RPMI8226 (cell line): ENCODE data around the gene NUBP2.

Experiments
- DNase-seq: peaks from one replicate; pipeline ENCODE4 v3.0.0-alpha.2; 2015

NUBP2 gene

DNA sequence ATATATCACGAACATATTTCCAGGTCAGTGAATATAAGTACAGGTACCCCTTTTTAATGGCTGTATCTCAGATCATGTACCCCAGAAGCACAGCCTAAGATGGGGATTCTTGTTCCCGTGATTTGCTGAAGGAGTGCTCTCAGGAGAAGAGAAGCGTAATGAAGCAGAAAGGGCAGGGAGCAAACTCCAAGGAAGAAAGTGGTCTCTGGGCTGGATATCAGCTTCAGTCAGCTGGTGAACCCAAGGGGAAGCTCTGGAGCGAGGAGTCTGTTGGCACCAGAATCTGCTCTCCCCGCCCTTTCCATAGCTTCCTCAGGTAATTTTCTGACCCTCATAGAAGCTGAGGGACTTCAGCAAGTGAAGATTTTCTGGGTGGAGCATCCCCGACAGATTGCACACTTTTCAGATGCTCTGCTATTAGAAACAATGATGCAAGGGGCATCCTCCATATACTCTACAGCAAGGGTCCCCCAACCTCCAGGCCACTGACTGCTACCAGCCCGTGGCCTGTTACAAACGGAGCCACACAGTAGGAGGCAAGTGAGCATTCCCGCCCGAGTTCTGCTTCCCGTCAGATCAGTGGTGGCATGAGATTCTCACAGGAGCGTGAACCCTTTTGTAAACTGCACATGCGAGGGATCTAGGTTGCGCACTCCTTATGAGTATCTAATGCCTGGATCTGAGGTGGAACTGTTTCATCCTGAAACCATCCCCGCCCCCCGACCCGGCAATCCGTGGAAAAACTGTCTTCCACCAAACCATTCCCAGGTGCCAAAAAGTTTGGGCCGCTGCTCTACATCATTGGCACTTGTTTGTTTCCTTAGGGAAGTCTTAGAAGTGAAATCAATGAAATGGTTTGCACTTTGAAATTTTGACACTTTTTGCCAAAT lies 48.7 kb downstream of the NUBP2 start:
- DNase-seq, result no peak

DNA sequence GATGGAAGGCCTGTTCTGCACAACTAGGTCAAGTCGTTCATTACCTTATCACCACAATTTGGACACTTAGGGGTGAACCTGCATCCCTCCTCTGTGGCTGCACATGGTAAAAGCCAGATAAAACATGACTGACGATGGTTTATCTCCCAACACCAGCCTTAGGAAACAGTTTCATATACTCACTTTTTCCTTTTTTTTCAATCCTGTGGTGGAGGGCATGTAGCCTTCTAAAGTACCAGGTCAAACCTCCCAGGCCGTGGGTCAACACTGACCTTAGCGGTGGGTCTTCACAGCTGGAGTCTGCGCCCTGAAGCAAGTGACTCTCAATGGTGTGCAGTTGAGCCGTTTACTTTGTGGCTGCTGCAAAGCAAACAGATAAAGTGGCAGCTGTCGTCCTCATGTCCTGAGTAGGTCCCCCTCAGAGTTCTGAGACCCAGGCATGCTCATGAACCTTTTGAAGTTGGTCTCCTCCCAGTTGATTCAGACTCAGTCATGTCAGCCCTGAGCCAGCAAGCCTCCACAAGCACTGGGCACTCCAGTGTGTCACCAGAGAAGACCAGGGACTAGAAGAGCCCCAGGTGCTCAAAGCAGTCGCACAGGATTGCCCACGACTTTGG lies 50.2 kb downstream of the NUBP2 start:
- no peak for DNase-seq

DNA sequence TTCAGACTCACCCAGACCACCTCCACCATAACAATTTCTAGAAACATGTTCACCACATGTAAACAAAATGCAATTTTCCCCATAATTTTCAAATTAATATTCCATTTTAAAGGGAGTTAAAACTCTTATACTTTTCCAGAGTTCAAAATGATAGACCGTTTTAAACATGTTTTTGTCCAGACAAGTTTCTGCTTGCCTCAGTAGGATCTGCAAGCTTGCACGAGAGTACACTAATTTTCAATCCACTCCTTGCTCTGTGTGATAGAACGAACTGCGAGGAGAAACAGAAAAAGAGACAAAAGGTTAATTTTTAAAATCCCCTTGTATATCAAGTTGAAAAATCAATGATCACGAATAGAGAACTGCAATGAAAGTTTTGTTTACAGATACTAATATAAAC lies 51.3 kb downstream of the NUBP2 start:
- no peak for DNase-seq
